GM12874 (cell line): ENCODE measurements around the gene PCCA.

Source experiments
- CTCF ChIP-seq: IDR thresholded peaks from 2 replicates; pipeline ENCODE4 v1.5.1; 2011; ENCODE audit warnings: low read depth, mild to moderate bottlenecking, control low read depth, low read length, moderate library complexity; ENCODE audit not compliant: insufficient read depth

Gene PCCA

GRCh38 chr13:100229603-100230002 lies 140.7 kb downstream of the PCCA start:
- no peak for TF ChIP-seq CTCF

GRCh38 chr13:100230769-100231149 lies 141.9 kb downstream of the PCCA start:
- no peak for TF ChIP-seq CTCF

DNA sequence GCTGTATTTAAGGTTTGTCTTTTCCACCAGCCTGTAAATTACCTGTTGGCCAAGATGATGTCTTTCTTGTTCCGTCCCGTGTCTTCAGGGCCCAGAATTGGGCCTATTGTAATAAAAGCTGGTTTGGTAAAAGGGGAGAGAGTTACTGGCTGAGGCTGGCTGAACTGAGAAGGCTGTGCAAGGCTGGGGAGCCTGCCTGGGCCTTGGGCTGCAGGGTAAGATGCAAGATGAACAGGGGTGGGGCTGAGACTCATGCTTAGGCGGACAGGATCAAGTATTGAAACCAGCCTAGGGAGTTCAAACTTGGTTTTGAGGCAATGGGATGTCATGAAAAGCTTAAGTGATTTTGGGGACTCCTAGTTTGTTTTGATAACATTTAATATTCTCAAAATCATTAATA lies 142.3 kb downstream of the PCCA start:
- no peak for TF ChIP-seq CTCF

DNA sequence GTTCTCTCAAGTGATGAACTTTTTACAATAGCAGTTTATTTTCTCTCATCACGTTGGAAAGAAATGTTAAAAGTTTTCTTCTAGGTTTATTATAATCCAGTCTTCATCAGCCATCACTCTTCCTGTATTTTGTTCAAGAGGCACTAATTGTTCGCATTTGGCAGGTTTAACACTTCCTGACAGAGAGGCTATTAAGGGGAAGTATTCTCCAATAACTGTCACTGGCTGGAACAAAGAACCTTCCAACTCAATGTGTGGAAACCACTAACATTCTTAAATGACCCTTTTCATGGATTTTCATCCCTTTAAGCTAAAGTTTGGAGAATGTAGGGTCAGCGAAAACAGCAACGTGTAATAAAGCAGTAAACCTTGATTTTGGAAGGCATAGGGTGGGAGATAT lies 145.1 kb downstream of the PCCA start:
- no peak for TF ChIP-seq CTCF

GRCh38 chr13:100234524-100235136 lies 145.7 kb downstream of the PCCA start:
- TF ChIP-seq CTCF, result no peak

GRCh38 chr13:100235311-100235901 lies 146.5 kb downstream of the PCCA start:
- peak; percentile 33; the same call in 1 of the 2 replicates for TF ChIP-seq CTCF

DNA sequence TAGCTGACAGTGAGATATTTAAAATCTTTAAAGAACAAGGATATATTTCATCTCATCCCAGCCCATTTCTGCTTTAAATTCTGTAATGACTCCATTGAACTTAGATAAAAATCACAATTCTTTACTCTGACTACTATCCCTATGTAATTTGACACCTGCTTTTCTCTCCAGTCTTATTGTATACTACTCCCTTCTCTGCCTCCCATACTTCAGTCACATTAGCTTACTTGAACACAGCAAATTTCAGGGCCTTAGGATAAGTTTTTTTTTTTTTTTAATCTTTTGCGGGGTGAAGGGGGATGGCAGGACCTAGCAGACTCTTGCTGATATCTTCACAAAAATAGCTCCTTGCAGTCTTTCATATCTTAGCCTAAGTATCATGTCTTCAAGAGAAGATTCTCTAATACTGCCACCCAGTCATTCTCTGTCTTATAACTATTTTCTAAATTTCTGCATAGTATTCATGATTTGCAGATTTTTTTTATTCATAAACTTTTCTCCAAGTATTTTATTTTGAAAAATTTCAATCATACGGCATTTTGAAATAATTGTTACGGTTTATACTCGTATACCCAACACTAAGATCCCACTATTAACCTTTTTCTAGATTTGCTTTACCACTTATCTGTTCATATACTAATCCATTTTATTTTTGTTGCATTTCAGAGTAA lies 151.4 kb downstream of the PCCA start:
- TF ChIP-seq CTCF, result no peak
